ENCODE data around the gene B3GAT1. TPM values are rescaled to one million over a fixed set of nuclear protein-coding genes. Genes with fewer than 3 reads are reported as not detected.
"Not testable (repeated sequence)": the region's sequence is repeated elsewhere in the genome, so short reads cannot be mapped to it uniquely, and the experiment has no call there.

The B3GAT1 gene
- total RNA-seq, 2 donors from 2014 or later: 0.71 TPM; not detected in 1

DNA sequence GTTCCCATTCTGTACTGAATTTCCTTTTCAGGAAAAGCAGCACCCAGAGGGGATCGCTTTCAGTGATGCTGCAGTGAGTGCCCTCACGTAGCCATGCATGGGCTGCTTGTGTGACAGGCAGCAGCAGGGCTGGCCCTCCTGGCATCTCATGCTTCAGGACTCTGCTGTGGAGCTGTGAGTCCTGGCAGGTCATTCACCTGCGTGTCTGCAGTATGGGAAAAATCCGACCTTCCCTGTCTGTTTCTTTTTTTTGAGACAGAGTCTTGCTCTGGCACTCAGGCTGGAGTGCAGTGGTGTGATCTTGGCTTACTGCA lies 66.8 kb downstream of the B3GAT1 start:
- H3K4me3 ChIP-seq: no peak overlapping the region
- DNase-seq (ENCODE audit: low spot score): no peak
- no peaks in the 10 kb centered on the region for H3K4me1 ChIP-seq (ENCODE audit: control insufficient read depth in 1 of 2, low read depth in 2 of 2)
- no peak overlapping the region for H3K27ac ChIP-seq
- no peaks in the 10 kb centered on the region for H3K36me3 ChIP-seq
- H3K27me3 ChIP-seq (replicated peaks; ENCODE audit: insufficient read depth): no peaks in the 10 kb centered on the region
- TF ChIP-seq, protein P1, sequence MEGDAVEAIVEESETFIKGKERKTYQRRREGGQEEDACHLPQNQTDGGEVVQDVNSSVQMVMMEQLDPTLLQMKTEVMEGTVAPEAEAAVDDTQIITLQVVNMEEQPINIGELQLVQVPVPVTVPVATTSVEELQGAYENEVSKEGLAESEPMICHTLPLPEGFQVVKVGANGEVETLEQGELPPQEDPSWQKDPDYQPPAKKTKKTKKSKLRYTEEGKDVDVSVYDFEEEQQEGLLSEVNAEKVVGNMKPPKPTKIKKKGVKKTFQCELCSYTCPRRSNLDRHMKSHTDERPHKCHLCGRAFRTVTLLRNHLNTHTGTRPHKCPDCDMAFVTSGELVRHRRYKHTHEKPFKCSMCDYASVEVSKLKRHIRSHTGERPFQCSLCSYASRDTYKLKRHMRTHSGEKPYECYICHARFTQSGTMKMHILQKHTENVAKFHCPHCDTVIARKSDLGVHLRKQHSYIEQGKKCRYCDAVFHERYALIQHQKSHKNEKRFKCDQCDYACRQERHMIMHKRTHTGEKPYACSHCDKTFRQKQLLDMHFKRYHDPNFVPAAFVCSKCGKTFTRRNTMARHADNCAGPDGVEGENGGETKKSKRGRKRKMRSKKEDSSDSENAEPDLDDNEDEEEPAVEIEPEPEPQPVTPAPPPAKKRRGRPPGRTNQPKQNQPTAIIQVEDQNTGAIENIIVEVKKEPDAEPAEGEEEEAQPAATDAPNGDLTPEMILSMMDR (IDR thresholded peaks at IDR 0.05): no peak
- ATAC-seq (ENCODE audit: insufficient number of reproducible peaks, low FRiP score, low read depth): no peak
- H3K9me3 ChIP-seq: no peaks in the 10 kb centered on the region

DNA sequence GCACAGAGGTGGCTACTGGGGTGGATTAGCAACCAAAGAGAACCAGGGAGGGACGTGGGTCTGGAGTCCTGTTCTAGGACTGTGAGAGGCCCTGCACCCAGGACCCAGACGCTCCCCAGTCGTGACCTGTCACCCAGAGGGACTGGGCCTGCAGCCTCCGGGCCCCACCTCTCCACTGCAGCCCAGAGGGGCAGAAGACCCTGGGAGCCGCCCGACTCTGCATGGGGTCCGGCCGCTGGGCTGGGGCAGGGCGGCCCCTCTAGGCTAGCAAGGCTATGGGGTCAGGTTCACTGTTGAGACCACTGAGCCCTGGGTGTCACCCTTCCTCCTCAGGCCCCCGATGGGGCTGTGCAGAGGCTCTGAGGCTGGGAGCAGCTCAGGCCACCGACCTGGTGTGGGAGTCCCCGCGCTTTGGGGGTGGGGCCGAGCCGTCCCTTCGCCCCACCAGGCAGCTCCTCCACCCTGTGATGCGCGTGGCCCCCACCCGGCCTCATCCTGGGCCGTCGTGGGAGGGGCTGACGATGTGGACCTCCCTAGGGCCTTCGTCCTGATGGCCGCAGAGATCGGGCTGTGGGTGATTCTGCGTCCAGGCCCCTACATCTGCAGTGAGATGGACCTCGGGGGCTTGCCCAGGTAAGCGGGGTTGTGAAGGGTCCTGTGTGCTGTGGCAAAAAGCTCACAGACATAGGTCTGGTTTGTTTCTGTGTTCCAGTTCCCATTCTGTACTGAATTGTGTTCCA lies 67.4 kb downstream of the B3GAT1 start:
- ATAC-seq (ENCODE audit: insufficient number of reproducible peaks, low FRiP score, low read depth); H3K36me3 ChIP-seq; H3K4me3 ChIP-seq; H3K27ac ChIP-seq; H3K27me3 ChIP-seq (replicated peaks; ENCODE audit: insufficient read depth); DNase-seq (ENCODE audit: low spot score); H3K9me3 ChIP-seq; H3K4me1 ChIP-seq (ENCODE audit: control insufficient read depth in 1 of 2, low read depth in 2 of 2): not testable (repeated sequence)

DNA sequence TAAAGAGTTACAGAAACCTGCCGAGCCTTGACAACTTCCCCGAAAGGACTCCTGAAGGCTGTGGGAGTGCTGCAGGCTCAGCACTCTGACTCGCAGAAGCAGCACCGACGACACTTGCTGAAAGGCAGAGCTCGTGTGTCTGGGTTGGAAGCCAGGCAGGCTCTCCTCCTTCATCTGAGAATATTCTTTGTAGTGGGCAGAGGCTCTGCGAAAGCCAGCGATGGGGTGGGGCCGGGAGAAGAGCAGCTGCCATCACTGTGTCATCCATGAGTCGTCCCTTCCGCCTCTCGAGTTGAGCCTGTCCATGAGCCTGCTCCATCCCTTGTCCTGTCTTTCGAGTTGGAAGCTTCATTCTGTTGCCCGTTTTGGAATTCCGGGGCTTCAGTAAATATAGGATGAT lies 68.4 kb downstream of the B3GAT1 start:
- no peaks in the 10 kb centered on the region for H3K36me3 ChIP-seq
- no peaks in the 10 kb centered on the region for H3K4me1 ChIP-seq (ENCODE audit: control insufficient read depth in 1 of 2, low read depth in 2 of 2)
- H3K9me3 ChIP-seq: no peaks in the 10 kb centered on the region
- ATAC-seq (ENCODE audit: insufficient number of reproducible peaks, low FRiP score, low read depth): no peak
- TF ChIP-seq, protein P1 (IDR thresholded peaks at IDR 0.05): no peak
- no peak overlapping the region for H3K27ac ChIP-seq
- DNase-seq (ENCODE audit: low spot score): no peak
- H3K27me3 ChIP-seq (replicated peaks; ENCODE audit: insufficient read depth): no peaks in the 10 kb centered on the region
- no peak overlapping the region for H3K4me3 ChIP-seq

DNA sequence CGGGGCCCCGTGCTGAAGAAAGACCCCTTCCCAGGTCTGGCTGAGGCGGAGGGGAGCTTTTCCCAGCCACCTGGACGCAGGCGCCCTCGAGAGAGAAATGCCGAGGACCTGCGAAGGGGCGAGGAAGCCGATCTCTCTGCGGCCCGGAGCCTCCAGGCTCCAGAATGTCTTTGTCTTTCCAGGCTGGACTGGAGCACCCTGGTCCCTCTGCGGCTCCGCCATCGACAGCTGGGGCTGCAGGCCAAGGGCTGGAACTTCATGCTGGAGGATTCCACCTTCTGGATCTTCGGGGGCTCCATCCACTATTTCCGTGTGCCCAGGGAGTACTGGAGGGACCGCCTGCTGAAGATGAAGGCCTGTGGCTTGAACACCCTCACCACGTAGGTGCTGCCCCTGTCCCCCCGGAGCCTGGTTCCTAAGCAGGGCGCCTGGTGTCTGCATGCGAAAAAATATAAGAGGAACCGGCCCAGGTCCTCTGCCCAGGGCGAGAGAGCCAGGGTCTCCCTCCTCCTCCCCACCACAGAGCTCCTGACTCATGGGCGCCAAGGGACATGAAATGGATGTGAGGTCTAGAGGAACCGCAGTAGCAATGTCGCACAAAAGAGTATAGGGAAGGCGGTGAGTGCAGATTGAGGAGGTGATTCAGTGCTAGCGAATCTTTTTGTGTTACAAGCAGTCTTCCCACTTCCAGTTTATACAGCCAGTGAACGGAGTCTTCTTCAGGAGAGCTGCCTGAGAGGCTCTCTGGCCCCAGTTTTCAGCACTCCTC lies 69.3 kb downstream of the B3GAT1 start:
- H3K9me3 ChIP-seq: no peaks in the 10 kb centered on the region
- DNase-seq (ENCODE audit: low spot score) (no peak), ATAC-seq (ENCODE audit: insufficient number of reproducible peaks, low FRiP score, low read depth) (no peak)
- no peak overlapping the region for H3K27ac ChIP-seq
- no peaks in the 10 kb centered on the region for H3K27me3 ChIP-seq (replicated peaks; ENCODE audit: insufficient read depth)
- H3K4me3 ChIP-seq: no peak overlapping the region
- no peaks in the 10 kb centered on the region for H3K4me1 ChIP-seq (ENCODE audit: control insufficient read depth in 1 of 2, low read depth in 2 of 2)
- H3K36me3 ChIP-seq: no peaks in the 10 kb centered on the region
- TF ChIP-seq, protein P1 (IDR thresholded peaks at IDR 0.05): no peak

DNA sequence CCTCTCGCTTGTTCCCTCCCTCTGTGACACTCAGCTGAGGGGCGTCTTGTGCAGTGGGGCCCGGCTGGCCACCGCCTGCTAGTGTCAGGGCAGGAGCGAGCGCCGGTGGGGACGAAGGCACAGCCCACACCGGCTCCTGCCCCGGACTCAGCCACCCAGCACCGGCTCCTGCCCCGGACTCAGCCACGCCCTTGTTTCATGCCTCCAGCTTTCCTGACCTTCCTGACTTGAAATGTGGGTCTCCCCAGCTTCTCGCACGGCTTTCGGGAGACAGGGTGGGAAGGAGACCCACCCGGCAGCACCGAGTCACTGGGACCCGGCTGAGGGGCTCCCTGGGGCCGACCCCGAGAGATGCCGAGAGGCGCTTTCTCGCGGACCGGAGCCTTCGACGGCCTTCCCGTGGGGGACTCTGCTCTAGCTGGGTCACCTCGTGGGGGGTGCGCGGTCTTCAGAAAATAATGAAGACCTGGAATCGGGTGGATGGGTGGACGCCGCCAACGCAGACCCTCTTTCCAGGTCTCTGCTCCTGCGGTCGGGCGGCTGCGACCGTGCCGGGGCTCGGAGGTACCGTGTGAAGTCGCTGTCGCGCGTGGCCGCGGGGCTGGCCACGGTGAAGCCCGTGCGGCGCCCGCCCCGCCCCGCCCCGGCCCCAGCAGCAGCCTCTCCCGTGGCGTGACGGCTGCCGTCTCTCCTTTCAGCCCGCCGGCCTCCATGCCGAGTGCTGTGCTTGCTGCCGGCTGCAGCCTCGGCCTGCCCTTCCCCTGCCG lies 70.1 kb downstream of the B3GAT1 start:
- no peaks in the 10 kb centered on the region for H3K4me1 ChIP-seq (ENCODE audit: control insufficient read depth in 1 of 2, low read depth in 2 of 2)
- H3K4me3 ChIP-seq: no peak overlapping the region
- no peaks in the 10 kb centered on the region for H3K36me3 ChIP-seq
- TF ChIP-seq, protein P1 (IDR thresholded peaks at IDR 0.05): no peak
- no peaks in the 10 kb centered on the region for H3K27me3 ChIP-seq (replicated peaks; ENCODE audit: insufficient read depth)
- H3K27ac ChIP-seq: no peak overlapping the region
- ATAC-seq (ENCODE audit: insufficient number of reproducible peaks, low FRiP score, low read depth) (no peak), DNase-seq (ENCODE audit: low spot score) (no peak)
- no peaks in the 10 kb centered on the region for H3K9me3 ChIP-seq
